Activated CD8-positive, alpha-beta memory T cell treated with anti-CD3 and anti-CD28 coated beads, Interleukin-2, amount 10 ng/mL, durations not matched to agents 7 days and 5 days (primary cell): ENCODE measurements around the gene PCDHGB4. TPM values are rescaled to one million over a fixed set of nuclear protein-coding genes. Genes with fewer than 3 reads are reported as not detected.
"Not testable (repeated sequence)": the region's sequence is repeated elsewhere in the genome, so short reads cannot be mapped to it uniquely, and the experiment has no call there.

Experiments
- ATAC-seq: fragments of 150-1000 bp; cut with Tn5 transposase; one replicate; pipeline ENCODE4 v1.10.0; 2021; ENCODE audit warnings: moderate library complexity
- CTCF ChIA-PET: fragments of 350-600 bp; sonication (Branson Sonifier 250); formaldehyde crosslinking; loops from one replicate; lab custom pipeline; 2021; ENCODE audit warnings: antibody characterized with exemption; lab: Charles Lee
- DNase-seq: peaks from one replicate; pipeline ENCODE4 v3.0.0-alpha.2; 2020
- H3K27ac Mint-ChIP-seq: one replicate; pipeline ENCODE4 v1.8.0; 2021; ENCODE audit warnings: mild to moderate bottlenecking, mixed read lengths
- H3K27me3 Mint-ChIP-seq: one replicate; pipeline ENCODE4 v1.8.0; 2021; ENCODE audit warnings: mixed read lengths
- H3K36me3 Mint-ChIP-seq: one replicate; pipeline ENCODE4 v1.8.0; 2021; ENCODE audit warnings: mild to moderate bottlenecking, mixed read lengths
- H3K4me1 Mint-ChIP-seq: one replicate; pipeline ENCODE4 v1.8.0; 2021; ENCODE audit warnings: mixed read lengths
- H3K4me3 Mint-ChIP-seq: one replicate; pipeline ENCODE4 v1.8.0; 2021; ENCODE audit warnings: mild to moderate bottlenecking, moderate library complexity, mixed read lengths
- H3K9me3 Mint-ChIP-seq: one replicate; pipeline ENCODE4 v1.8.0; 2022; ENCODE audit warnings: low read depth, mixed read lengths
- total RNA-seq, 2 experiments: library from RNA; stranded (reverse); gene quantifications; one replicate each; pipeline ENCODE4 v1.2.3, GENCODE V29; 2021

The PCDHGB4 gene
- total RNA-seq, 2 experiments from 2014 or later: 0.07 to 0.09 TPM

GRCh38 chr5:141394401-141395187 lies 7.1 kb downstream of the PCDHGB4 start:
- not testable (repeated sequence) for H3K9me3 Mint-ChIP-seq, H3K4me3 Mint-ChIP-seq, DNase-seq, H3K27ac Mint-ChIP-seq, ATAC-seq, H3K4me1 Mint-ChIP-seq, H3K36me3 Mint-ChIP-seq
- peaks cover 45% of the 10 kb centered on the region for H3K27me3 Mint-ChIP-seq
- CTCF ChIA-PET: interaction anchor here (1.0 kb wide), 1 partner anchor 11 kb away, joined by 3 read pairs; no protein-coding TSS in a partner anchor

- H3K36me3 Mint-ChIP-seq, H3K9me3 Mint-ChIP-seq, ATAC-seq, H3K27ac Mint-ChIP-seq, H3K4me1 Mint-ChIP-seq, H3K4me3 Mint-ChIP-seq: not testable (repeated sequence)
- peak; percentile 52 for DNase-seq
- CTCF ChIA-PET: interaction anchor here (0.6 to 2.9 kb wide), 11 partner anchors 8 to 828 kb away, joined by 3 to 7 read pairs (median 4); partner anchors contain the start of genes PCDHGA10, PCDHGA11, PCDHGA12 and PCDHGA3
- H3K27me3 Mint-ChIP-seq: peaks cover 48% of the 10 kb centered on the region
These were observed 10.5 kb downstream of the PCDHGB4 start, which contains the start of gene PCDHGB5 for GRCh38 chr5:141397756-141398551. TSS of gene PCDHGB5 (plus strand) at chr5:141397947. CDS start at chr5:141398128, 181 bp downstream.

DNA sequence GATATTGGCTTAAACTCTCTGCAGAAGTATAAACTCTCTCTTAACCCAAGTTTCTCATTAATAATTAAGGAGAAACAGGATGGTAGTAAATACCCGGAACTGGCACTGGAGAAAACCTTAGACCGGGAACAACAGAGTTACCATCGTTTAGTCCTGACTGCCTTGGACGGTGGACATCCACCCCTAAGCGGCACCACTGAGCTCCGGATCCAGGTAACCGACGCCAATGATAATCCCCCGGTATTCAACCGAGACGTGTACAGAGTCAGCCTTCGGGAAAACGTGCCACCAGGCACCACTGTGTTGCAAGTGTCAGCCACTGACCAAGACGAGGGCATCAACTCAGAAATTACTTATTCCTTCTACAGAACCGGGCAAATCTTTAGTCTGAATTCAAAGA lies 11.1 kb downstream of the PCDHGB4 start:
- H3K4me1 Mint-ChIP-seq: no peaks in the 10 kb centered on the region
- H3K27ac Mint-ChIP-seq: no peak overlapping the region
- H3K27me3 Mint-ChIP-seq: peaks cover 55% of the 10 kb centered on the region
- H3K9me3 Mint-ChIP-seq: peaks cover 5% of the 10 kb centered on the region
- no peak for DNase-seq
- peaks cover 7% of the 10 kb centered on the region for H3K36me3 Mint-ChIP-seq
- ATAC-seq: no peak
- CTCF ChIA-PET: interaction anchor here (0.6 to 1.8 kb wide), 3 partner anchors 7 to 828 kb away, joined by 3 to 5 read pairs (median 5); partner anchors contain the start of gene PCDHGA12
- no peak overlapping the region for H3K4me3 Mint-ChIP-seq

GRCh38 chr5:141399555-141400258 lies 12.2 kb downstream of the PCDHGB4 start:
- Mint-ChIP-seq H3K36me3 (peaks cover 7% of the 10 kb centered on the region), H3K9me3 (peaks cover 5% of the 10 kb centered on the region), H3K4me3 (no peak overlapping the region), H3K27me3 (peaks cover 60% of the 10 kb centered on the region), H3K4me1 (no peaks in the 10 kb centered on the region), H3K27ac (no peak overlapping the region)
- DNase-seq (no peak), ATAC-seq (no peak)
- CTCF ChIA-PET: no interaction called here

- DNase-seq (no peak), ATAC-seq (no peak)
- Mint-ChIP-seq H3K36me3 (peaks cover 5% of the 10 kb centered on the region), H3K27me3 (peaks cover 66% of the 10 kb centered on the region), H3K4me3 (no peak within 1 kb of the TSS), H3K9me3 (peaks cover 5% of the 10 kb centered on the region), H3K27ac (no peak within 1 kb of the TSS), H3K4me1 (no peaks in the 10 kb centered on the region)
- CTCF ChIA-PET: interaction anchor here (1.4 to 1.8 kb wide), 6 partner anchors 10 to 111 kb away, joined by 3 to 4 read pairs (median 4); partner anchors contain the start of genes PCDHGA10, PCDHGA12 and PCDHGB3
These were observed 15.2 kb downstream of the PCDHGB4 start, which contains the start of gene PCDHGA9 for GRCh38 chr5:141402553-141403243. TSS of gene PCDHGA9 (plus strand) at chr5:141402778. CDS start at chr5:141402953, 175 bp downstream.

GRCh38 chr5:141403387-141403786 lies 15.9 kb downstream of the PCDHGB4 start:
- Mint-ChIP-seq H3K27me3 (peaks cover 69% of the 10 kb centered on the region), H3K36me3 (peaks cover 5% of the 10 kb centered on the region), H3K9me3 (peaks cover 7% of the 10 kb centered on the region), H3K4me1 (no peaks in the 10 kb centered on the region), H3K4me3 (no peak overlapping the region), H3K27ac (no peak overlapping the region)
- ATAC-seq (no peak), DNase-seq (no peak)
- CTCF ChIA-PET: interaction anchor here (1.4 to 1.8 kb wide), 6 partner anchors 9 to 110 kb away, joined by 3 to 4 read pairs (median 4); partner anchors contain the start of genes PCDHGA10, PCDHGA12 and PCDHGB3

GRCh38 chr5:141407790-141408505 lies 20.4 kb downstream of the PCDHGB4 start, which contains the start of gene PCDHGB6:
TSS of gene PCDHGB6 (plus strand) at chr5:141408021. CDS start at chr5:141408203, 182 bp downstream.
- DNase-seq, ATAC-seq, H3K27ac Mint-ChIP-seq, H3K36me3 Mint-ChIP-seq, H3K4me3 Mint-ChIP-seq, H3K9me3 Mint-ChIP-seq, H3K4me1 Mint-ChIP-seq: not testable (repeated sequence)
- H3K27me3 Mint-ChIP-seq: peaks cover 70% of the 10 kb centered on the region
- CTCF ChIA-PET: interaction anchor here (0.9 to 2.1 kb wide), 7 partner anchors 11 to 150 kb away, joined by 3 to 5 read pairs (median 3); partner anchors contain the start of genes PCDHGA11, PCDHGA5 and PCDHGB5

DNA sequence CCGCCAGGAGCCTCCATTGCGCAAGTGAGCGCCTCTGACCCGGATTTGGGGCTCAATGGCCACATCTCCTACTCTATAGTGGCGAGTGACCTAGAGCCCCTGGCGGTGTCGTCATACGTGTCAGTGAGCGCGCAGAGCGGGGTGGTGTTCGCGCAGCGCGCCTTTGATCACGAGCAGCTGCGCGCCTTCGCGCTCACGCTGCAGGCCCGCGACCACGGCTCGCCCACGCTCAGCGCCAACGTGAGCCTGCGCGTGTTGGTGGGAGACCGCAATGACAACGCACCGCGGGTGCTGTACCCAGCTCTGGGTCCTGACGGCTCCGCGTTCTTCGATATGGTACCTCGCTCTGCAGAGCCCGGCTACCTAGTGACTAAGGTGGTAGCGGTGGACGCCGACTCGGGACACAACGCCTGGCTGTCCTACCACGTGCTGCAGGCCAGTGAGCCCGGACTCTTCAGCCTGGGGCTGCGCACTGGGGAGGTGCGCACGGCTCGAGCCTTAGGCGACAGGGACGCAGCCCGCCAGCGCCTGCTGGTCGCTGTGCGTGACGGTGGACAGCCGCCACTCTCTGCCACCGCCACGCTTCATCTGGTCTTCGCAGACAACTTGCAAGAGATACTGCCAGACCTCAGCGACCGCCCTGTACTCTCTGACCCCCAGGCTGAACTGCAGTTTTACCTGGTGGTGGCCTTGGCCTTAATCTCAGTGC lies 22.3 kb downstream of the PCDHGB4 start:
- peaks cover 8% of the 10 kb centered on the region for H3K4me1 Mint-ChIP-seq
- peaks cover 5% of the 10 kb centered on the region for H3K9me3 Mint-ChIP-seq
- H3K4me3 Mint-ChIP-seq: no peak overlapping the region
- H3K27me3 Mint-ChIP-seq: peaks cover 72% of the 10 kb centered on the region
- DNase-seq (no peak), ATAC-seq (no peak)
- H3K27ac Mint-ChIP-seq: no peak overlapping the region
- H3K36me3 Mint-ChIP-seq: peaks cover 10% of the 10 kb centered on the region
- CTCF ChIA-PET: interaction anchor here (0.7 kb wide), 1 partner anchor 76 kb away, joined by 4 read pairs; no protein-coding TSS in a partner anchor

GRCh38 chr5:141411575-141411974 lies 24.1 kb downstream of the PCDHGB4 start:
- Mint-ChIP-seq H3K36me3 (peaks cover 11% of the 10 kb centered on the region), H3K27ac (no peak overlapping the region), H3K9me3 (peaks cover 5% of the 10 kb centered on the region), H3K4me1 (peaks cover 12% of the 10 kb centered on the region), H3K4me3 (no peak overlapping the region), H3K27me3 (peaks cover 74% of the 10 kb centered on the region)
- CTCF ChIA-PET: interaction anchor here (1.1 kb wide), 1 partner anchor 77 kb away, joined by 3 read pairs; no protein-coding TSS in a partner anchor
- no peak for DNase-seq
- no peak for ATAC-seq

DNA sequence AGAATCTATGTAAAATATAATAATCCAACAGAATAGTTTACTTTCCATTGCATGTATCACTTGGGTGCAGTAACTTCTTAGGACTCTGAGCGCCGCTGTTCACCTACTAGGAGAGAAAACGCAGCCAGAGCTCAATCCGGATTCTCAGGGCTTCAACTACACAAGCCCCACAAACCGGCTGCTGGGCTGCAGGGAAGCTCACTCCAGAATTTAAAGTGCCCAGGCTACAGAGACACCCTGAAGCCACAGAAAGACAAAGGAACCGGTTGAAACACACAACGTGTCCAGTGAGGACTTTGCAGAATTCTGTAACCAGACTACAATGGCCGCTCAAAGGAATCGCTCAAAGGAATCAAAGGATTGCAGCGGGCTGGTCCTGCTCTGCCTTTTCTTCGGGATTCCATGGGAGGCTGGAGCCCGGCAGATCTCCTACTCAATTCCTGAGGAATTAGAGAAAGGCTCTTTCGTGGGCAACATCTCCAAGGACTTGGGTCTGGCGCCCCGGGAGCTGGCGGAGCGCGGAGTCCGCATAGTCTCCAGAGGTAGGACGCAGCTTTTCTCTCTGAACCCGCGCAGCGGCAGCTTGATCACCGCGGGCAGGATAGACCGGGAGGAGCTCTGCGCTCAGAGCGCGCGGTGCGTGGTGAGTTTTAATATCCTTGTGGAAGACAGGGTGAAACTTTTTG lies 25.5 kb downstream of the PCDHGB4 start, which contains the start of gene PCDHGA10:
PCDHGA10 (plus strand) TSS at position 134 of the 686 bp plus-strand sequence; CDS start at position 323, 189 bp downstream.
- CTCF ChIA-PET: interaction anchor here (0.6 to 2.4 kb wide), 23 partner anchors 9 to 151 kb away, joined by 3 to 10 read pairs (median 4); partner anchors contain the start of genes PCDHGA11, PCDHGA12, PCDHGA5 and PCDHGA9
- Mint-ChIP-seq H3K27ac (no peak within 1 kb of the TSS), H3K27me3 (peaks cover 74% of the 10 kb centered on the region), H3K36me3 (peaks cover 13% of the 10 kb centered on the region), H3K9me3 (peaks cover 5% of the 10 kb centered on the region), H3K4me3 (peak within 1 kb of the TSS; percentile 60), H3K4me1 (peaks cover 15% of the 10 kb centered on the region)
- ATAC-seq (peak; percentile 72), DNase-seq (peak; percentile 69)
